HG03066 (cell line): ENCODE data around the gene CAMK1D.

Experiments
- ATAC-seq: cut with Tn5 transposase; IDR thresholded peaks from one replicate; pipeline ENCODE4 v1.9.1; 2021; ENCODE audit warnings: low read depth; ENCODE audit not compliant: unreplicated experiment

CAMK1D gene

GRCh38 chr10:12583891-12584595 is 234.7 kb downstream of the CAMK1D start:
- ATAC-seq = no peak

- no peak for ATAC-seq
Measured at GRCh38 chr10:12586741-12587140, 237.4 kb downstream of the CAMK1D start.

- ATAC-seq = no peak
Measured at GRCh38 chr10:12587451-12587888, 238.1 kb downstream of the CAMK1D start.

DNA sequence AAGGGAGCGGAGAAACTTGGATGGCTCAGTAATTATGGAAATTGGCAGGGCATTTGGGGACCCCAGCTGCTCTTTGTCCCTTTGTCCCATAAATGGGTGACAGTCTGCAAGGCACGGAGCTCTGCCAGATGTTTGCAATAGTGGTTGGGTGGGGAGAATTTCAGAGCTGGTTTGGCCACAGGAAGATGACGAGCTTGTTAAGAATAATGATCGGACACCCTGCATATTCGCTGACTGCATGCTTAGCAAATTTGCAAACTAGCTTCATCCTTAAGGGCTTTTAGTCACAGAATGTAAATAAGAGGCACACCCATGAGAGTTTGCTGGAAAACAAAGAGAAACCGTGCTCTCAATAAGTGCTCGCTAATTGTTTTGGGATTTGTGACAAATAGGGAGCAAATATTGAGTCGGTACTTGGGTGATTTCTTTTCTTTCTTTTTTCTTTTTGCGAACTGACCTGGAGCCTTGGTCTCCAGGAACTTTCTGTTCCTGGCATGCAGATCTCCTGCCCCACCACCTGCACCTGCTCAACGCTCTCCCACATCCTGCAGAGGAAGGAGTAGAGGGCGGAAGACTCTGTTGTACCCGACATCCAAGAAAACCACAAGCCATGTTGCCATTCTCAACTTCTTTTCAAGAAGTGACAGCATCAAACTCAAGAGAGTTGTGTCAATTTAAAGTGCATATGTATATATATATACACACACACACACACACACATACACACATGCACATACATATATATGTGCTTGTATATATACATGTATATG is 238.9 kb downstream of the CAMK1D start:
- no peak for ATAC-seq

DNA sequence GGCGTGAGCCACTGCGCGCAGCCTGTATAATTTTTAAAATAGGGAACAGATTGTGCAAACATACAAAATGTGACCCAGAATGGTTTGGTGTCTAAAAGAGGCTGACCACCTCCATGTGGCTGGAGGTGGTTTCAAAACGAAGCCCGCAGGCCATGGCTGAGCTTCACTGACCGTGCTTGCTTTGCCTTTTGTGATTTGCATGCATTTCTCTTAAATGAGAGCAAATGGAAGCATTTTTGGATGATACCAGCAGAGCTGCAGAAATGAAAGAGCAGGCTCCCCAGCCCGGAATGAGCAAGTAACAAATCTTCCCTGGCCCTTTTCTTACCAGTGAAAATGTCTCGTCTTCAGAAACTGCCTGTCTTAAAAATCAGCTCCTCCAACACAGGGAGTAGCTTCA is 239.9 kb downstream of the CAMK1D start:
- no peak for ATAC-seq

DNA sequence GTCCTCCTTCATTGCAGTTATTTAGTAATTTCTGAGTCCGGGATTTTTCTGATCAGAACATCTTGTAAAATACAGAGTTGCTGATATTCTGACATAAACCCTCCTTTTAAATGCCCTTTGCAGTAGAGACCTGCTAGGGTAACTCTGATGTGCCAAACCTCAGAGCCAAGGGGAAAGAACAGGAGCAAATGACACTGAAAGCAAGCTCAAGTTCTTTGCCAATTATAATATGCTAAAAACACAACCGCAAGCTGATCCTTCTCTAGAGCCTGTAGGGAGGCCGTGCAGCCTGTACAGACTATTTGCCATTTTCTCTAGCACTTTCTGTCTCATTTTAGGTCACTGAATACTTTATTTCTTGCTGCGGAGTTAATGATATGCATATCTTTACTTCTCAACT is 240.4 kb downstream of the CAMK1D start:
- no peak for ATAC-seq

- ATAC-seq = no peak
Measured at GRCh38 chr10:12590675-12591659, 241.6 kb downstream of the CAMK1D start.

DNA sequence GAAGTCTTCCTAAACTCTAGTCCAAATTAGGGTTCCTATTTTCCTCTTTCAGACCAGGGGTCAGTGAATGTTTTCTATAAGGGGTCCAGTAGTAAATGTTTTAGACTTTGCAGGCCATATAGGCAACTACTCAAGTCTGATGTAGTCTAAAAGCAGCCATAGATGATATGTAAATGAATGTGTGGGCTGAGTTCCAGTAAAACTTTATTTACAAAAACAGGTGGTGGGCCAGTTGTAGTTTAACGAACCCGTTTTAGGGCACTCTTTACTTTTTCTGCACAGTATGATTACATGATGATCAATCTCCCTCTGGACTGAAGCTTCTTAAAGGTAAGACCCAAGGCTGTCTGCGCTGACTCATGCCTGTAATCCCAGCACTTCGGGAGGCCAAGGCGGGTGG is 243.6 kb downstream of the CAMK1D start:
- no peak for ATAC-seq

DNA sequence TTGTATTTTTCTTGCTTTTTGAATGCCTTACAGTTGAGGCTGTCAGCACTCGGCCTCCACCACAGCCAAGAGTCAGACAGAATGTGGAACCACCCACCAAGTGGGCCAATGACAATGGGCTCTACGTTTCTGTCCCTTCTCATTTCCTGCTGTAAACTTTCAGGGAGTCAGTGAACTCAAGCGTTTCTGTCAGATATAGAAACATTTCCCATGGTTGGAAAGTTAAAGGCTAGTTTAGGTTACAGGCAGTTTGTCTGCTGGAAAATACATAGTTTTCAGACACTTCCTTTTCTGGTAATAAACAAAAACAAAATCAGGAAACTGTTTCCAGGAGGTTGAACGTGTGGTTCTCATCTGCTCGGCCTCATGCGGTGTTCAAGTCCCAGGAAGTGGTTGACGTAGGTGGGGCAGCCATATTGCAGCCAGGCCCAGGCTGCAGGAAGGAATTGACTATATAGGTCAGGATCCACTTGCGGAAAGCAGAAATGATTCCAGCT is 245.1 kb downstream of the CAMK1D start:
- ATAC-seq = no peak

DNA sequence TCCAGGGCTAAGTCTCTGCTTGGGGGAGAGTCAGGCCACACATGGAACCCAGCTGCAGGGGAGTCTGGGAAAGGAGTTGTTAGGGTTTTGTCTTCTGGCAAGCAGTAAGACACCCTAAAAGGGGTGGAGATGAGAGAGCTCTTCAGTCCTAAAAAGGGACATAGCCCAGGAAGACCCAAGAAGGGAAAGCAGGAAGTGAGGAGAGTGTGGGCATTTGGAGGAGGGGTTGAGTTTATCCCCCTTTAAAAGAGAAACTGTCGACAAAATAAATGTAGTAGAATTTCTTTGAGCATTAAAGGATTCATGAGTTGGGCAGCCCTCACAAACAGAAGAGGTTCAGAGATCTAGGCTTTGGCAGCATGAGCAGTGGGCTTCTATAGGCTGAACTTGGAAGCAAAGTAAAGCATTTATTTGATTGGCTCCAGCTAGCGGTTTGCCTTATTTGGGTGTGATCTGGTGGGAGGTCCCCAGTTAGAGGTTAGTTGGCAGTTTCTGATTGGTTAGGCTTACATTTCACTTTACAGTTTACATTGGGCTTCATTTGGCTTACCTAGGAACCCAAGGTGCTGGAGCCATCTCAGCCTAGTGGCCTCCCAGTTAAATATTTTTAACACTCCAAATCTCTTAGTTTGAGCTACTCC is 246.7 kb downstream of the CAMK1D start:
- ATAC-seq = no peak

- ATAC-seq = no peak
Measured at GRCh38 chr10:12597176-12597575, 247.8 kb downstream of the CAMK1D start.

GRCh38 chr10:12597788-12598765 is 248.7 kb downstream of the CAMK1D start:
- no peak for ATAC-seq

DNA sequence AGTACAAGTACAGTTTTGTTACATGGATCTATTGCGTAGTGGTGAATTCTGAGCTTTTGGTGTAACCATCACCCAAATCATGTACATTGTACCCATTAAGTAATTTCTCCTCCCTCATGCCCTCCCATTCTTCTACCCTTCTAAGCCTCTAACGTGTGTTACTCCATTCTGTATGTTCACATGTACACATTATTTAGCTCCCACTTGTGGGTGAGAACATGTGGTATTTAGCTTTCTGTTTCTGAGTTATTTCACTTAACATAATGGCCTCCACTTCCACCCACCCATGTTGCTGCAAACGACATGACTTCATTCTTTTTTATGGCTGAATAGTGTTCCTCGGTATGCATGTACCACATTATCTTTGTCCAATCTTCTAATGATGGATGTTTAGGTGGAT is 251.3 kb downstream of the CAMK1D start:
- no peak for ATAC-seq

DNA sequence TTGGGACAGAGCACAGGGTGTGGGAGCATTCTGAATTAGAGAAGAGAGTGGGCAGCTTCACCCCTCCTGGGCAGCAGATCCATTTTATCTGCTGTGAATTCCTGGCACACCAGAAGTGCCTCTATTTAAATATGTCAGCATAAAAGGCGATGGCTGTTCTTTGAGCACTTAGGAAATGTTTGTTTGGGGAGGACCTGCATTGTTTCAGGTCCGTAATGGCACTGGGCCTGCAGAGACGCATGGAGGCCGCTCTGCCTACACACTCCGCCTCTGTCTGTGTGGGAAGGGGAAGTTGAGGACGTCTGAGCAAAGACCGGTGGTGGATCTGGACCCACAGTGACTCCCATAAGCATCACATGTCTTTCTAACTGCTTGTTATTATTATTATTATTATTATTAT is 253.2 kb downstream of the CAMK1D start:
- ATAC-seq = no peak

DNA sequence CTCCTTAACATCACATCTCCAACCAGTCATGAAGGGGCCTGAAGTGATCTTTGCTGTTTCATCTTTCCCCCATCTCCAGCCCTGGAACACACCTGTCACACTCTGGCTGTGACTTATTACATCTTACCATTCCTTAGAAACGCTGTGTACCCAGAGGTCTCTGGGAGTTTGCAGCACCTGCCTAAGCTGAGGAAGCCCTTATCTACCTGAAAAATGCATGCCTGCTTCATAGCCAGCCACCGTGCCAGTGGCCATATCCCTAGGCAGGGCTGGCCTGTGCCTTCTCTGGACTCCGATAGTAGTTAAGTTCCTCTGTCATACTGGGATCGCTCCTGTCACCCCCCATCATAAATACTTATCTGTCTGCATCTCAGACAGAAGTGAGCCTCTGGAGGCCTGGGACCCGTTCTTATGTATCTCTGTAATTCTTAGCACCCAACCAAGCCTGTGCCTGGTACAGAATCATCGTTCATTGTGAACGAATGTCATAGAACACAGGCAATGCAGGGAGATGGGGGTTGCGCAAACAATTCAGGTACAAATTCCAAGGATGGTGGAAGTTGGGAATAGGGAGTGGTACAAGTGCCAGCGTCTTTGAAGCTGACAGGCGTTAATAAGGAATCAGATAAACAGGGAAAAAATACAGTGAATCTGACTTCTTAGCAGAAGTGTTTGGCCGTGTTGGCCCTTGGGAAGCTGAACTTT is 254.6 kb downstream of the CAMK1D start:
- ATAC-seq = no peak

GRCh38 chr10:12605580-12606405 is 256.4 kb downstream of the CAMK1D start:
- no peak for ATAC-seq

- ATAC-seq = no peak
Measured at GRCh38 chr10:12606461-12606860, 257.1 kb downstream of the CAMK1D start.

DNA sequence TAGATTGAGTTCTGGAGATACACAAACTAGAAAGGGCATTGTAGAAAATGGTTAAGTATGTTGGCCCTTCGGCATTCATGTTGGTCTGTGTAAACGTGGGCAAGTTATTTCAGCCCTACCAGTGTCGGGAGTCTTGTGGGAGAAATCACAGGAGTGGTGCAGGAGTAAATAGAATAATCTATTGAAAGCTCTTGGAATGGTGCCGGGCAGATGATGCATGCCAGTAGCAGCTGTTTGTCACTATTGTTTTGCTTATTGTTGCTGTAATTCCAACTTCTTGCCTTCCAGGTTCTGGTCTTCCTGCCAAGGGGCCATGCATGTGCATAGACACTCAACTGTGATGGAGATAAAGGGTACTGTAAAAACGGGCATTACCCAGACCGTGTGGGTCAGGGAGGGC is 259.4 kb downstream of the CAMK1D start:
- no peak for ATAC-seq
